Breast epithelium (tissue), 3 donors: ENCODE measurements around the gene SFI1.

Source experiments
- POLR2A ChIP-seq: fragments of 450-650 bp; IDR thresholded peaks from one replicate; pipeline ENCODE4 v1.6.1; 2016; ENCODE audit warnings: antibody characterized with exemption, mild to moderate bottlenecking, moderate library complexity
- TF ChIP-seq, protein P1 (sequence below), 3 donors: fragments of 450-650 bp; IDR thresholded peaks; one replicate each; pipeline ENCODE4 v1.5.1; 2016 to 2017; ENCODE audit warnings: antibody characterized with exemption in 3 of 3, mild to moderate bottlenecking in 3 of 3, moderate library complexity in 3 of 3

DNA sequence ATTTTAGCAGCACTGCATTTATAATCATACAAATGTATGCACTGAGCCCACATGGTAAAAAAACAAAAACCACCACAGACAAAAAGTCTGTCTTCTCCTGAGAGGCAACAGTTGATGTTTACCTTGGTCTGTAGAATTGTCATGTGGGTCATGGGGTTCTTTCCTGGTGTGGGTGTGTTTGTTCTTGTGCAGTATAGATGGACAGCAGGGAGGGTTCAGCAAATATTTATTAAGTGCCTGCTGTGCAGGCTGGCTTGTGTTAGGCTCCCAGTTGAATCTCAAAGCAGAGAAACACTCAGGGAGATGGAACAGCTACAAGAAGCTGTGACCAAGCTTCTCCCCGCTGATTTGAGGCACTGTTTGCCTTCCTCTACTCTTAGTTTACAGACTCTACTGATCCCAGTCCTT is 83.5 kb downstream of the SFI1 start:
- TF ChIP-seq, protein P1, sequence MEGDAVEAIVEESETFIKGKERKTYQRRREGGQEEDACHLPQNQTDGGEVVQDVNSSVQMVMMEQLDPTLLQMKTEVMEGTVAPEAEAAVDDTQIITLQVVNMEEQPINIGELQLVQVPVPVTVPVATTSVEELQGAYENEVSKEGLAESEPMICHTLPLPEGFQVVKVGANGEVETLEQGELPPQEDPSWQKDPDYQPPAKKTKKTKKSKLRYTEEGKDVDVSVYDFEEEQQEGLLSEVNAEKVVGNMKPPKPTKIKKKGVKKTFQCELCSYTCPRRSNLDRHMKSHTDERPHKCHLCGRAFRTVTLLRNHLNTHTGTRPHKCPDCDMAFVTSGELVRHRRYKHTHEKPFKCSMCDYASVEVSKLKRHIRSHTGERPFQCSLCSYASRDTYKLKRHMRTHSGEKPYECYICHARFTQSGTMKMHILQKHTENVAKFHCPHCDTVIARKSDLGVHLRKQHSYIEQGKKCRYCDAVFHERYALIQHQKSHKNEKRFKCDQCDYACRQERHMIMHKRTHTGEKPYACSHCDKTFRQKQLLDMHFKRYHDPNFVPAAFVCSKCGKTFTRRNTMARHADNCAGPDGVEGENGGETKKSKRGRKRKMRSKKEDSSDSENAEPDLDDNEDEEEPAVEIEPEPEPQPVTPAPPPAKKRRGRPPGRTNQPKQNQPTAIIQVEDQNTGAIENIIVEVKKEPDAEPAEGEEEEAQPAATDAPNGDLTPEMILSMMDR (IDR thresholded peaks at IDR 0.05) = no peak
- TF ChIP-seq POLR2A = no peak
